Activated T-cell treated with anti-CD3 and anti-CD28 coated beads, Interleukin-2, amount 50 U/mL, for 4 hours (primary cell): ENCODE results near the gene ADAMTS1. TPM values are rescaled to one million over a fixed set of nuclear protein-coding genes. Genes with fewer than 3 reads are reported as not detected.
"Not testable (repeated sequence)": the region's sequence is repeated elsewhere in the genome, so short reads cannot be mapped to it uniquely, and the experiment has no call there.

ENCODE experiments used
- ATAC-seq, 2 donors: fragments of 200-7000 bp; cut with Tn5 transposase; one replicate each; pipeline ENCODE4 v1.10.0; 2021
- DNase-seq: peaks from one replicate; pipeline ENCODE4 v3.0.0-alpha.2; 2020
- H3K27me3 Mint-ChIP-seq: one replicate; pipeline ENCODE4 v1.8.0; 2021; ENCODE audit warnings: low read depth, mixed read lengths
- H3K36me3 Mint-ChIP-seq: one replicate; pipeline ENCODE4 v1.8.0; 2022; ENCODE audit warnings: mixed read lengths; ENCODE audit not compliant: insufficient read depth
- H3K4me1 Mint-ChIP-seq: one replicate; pipeline ENCODE4 v1.8.0; 2021; ENCODE audit warnings: low read depth, mixed read lengths
- H3K4me3 Mint-ChIP-seq: one replicate; pipeline ENCODE4 v1.8.0; 2021; ENCODE audit warnings: mild to moderate bottlenecking, moderate library complexity, mixed read lengths
- H3K9me3 Mint-ChIP-seq: one replicate; pipeline ENCODE4 v1.8.0; 2021; ENCODE audit warnings: mixed read lengths
- total RNA-seq, 3 donors: library from RNA; stranded (reverse); gene quantifications; one replicate each; pipeline ENCODE4 v1.2.1, GENCODE V29; 2021

ADAMTS1 gene
- 1 to 10 TPM in 2 of 3 donors, under 1 TPM in 1; 0.38 to 1.1 (median 1.0) TPM for total RNA-seq

- Mint-ChIP-seq H3K4me3 (peak within 1 kb of the TSS; percentile 71), H3K4me1 (peaks cover 33% of the 10 kb centered on the region), H3K36me3 (no peaks in the 10 kb centered on the region), H3K9me3 (no peaks in the 10 kb centered on the region), H3K27me3 (peaks cover 76% of the 10 kb centered on the region)
- no peak for DNase-seq
- peak; percentile 15 to 42 for ATAC-seq
These were observed at the start of gene ADAMTS1 for GRCh38 chr21:26845066-26845758. Gene ADAMTS1 (minus strand): TSS chr21:26845409. CDS start chr21:26844954, 455 bp downstream.

GRCh38 chr21:26892151-26892550 lies 46.9 kb upstream of the ADAMTS1 start:
- ATAC-seq, result no peak
- no peaks in the 10 kb centered on the region for H3K36me3 Mint-ChIP-seq

GRCh38 chr21:26888931-26889330 lies 43.7 kb upstream of the ADAMTS1 start:
- no peak for ATAC-seq
- Mint-ChIP-seq H3K4me1 (no peaks in the 10 kb centered on the region), H3K4me3 (no peak overlapping the region), H3K27me3 (peaks cover 2% of the 10 kb centered on the region), H3K9me3 (no peaks in the 10 kb centered on the region), H3K36me3 (no peaks in the 10 kb centered on the region)
- DNase-seq, result no peak

More at GRCh38 chr21:26892151-26892550, 46.9 kb upstream of the ADAMTS1 start:
- Mint-ChIP-seq H3K4me3 (no peak overlapping the region), H3K27me3 (no peaks in the 10 kb centered on the region), H3K4me1 (no peaks in the 10 kb centered on the region), H3K9me3 (no peaks in the 10 kb centered on the region)
- DNase-seq, result no peak

- no peak for ATAC-seq
- Mint-ChIP-seq H3K4me1 (no peaks in the 10 kb centered on the region), H3K9me3 (no peaks in the 10 kb centered on the region), H3K36me3 (no peaks in the 10 kb centered on the region), H3K4me3 (no peak overlapping the region), H3K27me3 (peaks cover 2% of the 10 kb centered on the region)
- DNase-seq, result no peak
These were observed 43.0 kb upstream of the ADAMTS1 start for GRCh38 chr21:26888256-26888655.

GRCh38 chr21:26887251-26887650 lies 42.0 kb upstream of the ADAMTS1 start:
- ATAC-seq, result no peak
- H3K4me1 Mint-ChIP-seq, result no peaks in the 10 kb centered on the region

GRCh38 chr21:26884436-26884835 lies 39.2 kb upstream of the ADAMTS1 start:
- H3K27me3 Mint-ChIP-seq, result peaks cover 4% of the 10 kb centered on the region
- ATAC-seq, result no peak
- no peak overlapping the region for H3K4me3 Mint-ChIP-seq
- no peak for DNase-seq
- H3K9me3 Mint-ChIP-seq, result no peaks in the 10 kb centered on the region
- no peaks in the 10 kb centered on the region for H3K4me1 Mint-ChIP-seq
- no peaks in the 10 kb centered on the region for H3K36me3 Mint-ChIP-seq

More at GRCh38 chr21:26887251-26887650, 42.0 kb upstream of the ADAMTS1 start:
- no peak overlapping the region for H3K4me3 Mint-ChIP-seq
- no peaks in the 10 kb centered on the region for H3K36me3 Mint-ChIP-seq
- H3K27me3 Mint-ChIP-seq, result peaks cover 2% of the 10 kb centered on the region
- no peaks in the 10 kb centered on the region for H3K9me3 Mint-ChIP-seq
- no peak for DNase-seq

- Mint-ChIP-seq H3K4me1 (no peaks in the 10 kb centered on the region), H3K4me3 (no peak overlapping the region), H3K36me3 (no peaks in the 10 kb centered on the region), H3K9me3 (no peaks in the 10 kb centered on the region), H3K27me3 (peaks cover 4% of the 10 kb centered on the region)
- ATAC-seq (no peak), DNase-seq (no peak)
These were observed 38.6 kb upstream of the ADAMTS1 start for GRCh38 chr21:26883768-26884167.

- ATAC-seq (no peak), DNase-seq (no peak)
- Mint-ChIP-seq H3K9me3 (no peaks in the 10 kb centered on the region), H3K4me1 (no peaks in the 10 kb centered on the region), H3K4me3 (no peak overlapping the region), H3K36me3 (no peaks in the 10 kb centered on the region), H3K27me3 (peaks cover 4% of the 10 kb centered on the region)
These were observed 36.5 kb upstream of the ADAMTS1 start for GRCh38 chr21:26881504-26882228.

- H3K27me3 Mint-ChIP-seq, result peaks cover under 1% of the 10 kb centered on the region
- H3K36me3 Mint-ChIP-seq, result no peaks in the 10 kb centered on the region
- H3K9me3 Mint-ChIP-seq, result no peaks in the 10 kb centered on the region
- ATAC-seq (no peak), DNase-seq (no peak)
- no peak overlapping the region for H3K4me3 Mint-ChIP-seq
- no peaks in the 10 kb centered on the region for H3K4me1 Mint-ChIP-seq
These were observed 31.8 kb upstream of the ADAMTS1 start for GRCh38 chr21:26877018-26877417.

- no peak for DNase-seq
- Mint-ChIP-seq H3K9me3 (no peaks in the 10 kb centered on the region), H3K27me3 (no peaks in the 10 kb centered on the region), H3K4me3 (no peak overlapping the region), H3K4me1 (no peaks in the 10 kb centered on the region), H3K36me3 (no peaks in the 10 kb centered on the region)
- ATAC-seq, result no peak
These were observed 29.1 kb upstream of the ADAMTS1 start for GRCh38 chr21:26874347-26874746.

GRCh38 chr21:26865857-26866256 lies 20.6 kb upstream of the ADAMTS1 start:
- H3K36me3 Mint-ChIP-seq, result no peaks in the 10 kb centered on the region
- no peaks in the 10 kb centered on the region for H3K9me3 Mint-ChIP-seq
- no peaks in the 10 kb centered on the region for H3K4me1 Mint-ChIP-seq
- H3K4me3 Mint-ChIP-seq, result no peak overlapping the region
- no peak for DNase-seq
- ATAC-seq, result no peak
- H3K27me3 Mint-ChIP-seq, result peaks cover 3% of the 10 kb centered on the region

GRCh38 chr21:26856871-26857350 lies 11.7 kb upstream of the ADAMTS1 start:
- not testable (repeated sequence) for H3K9me3 Mint-ChIP-seq, H3K4me1 Mint-ChIP-seq, H3K27me3 Mint-ChIP-seq, ATAC-seq, H3K4me3 Mint-ChIP-seq, DNase-seq, H3K36me3 Mint-ChIP-seq

GRCh38 chr21:26854695-26855094 lies 9.5 kb upstream of the ADAMTS1 start:
- H3K9me3 Mint-ChIP-seq, result not testable (repeated sequence)

GRCh38 chr21:26852423-26852822 lies 7.2 kb upstream of the ADAMTS1 start:
- Mint-ChIP-seq H3K4me1 (peaks cover under 1% of the 10 kb centered on the region), H3K4me3 (no peak overlapping the region), H3K27me3 (peaks cover 20% of the 10 kb centered on the region), H3K36me3 (no peaks in the 10 kb centered on the region), H3K9me3 (no peaks in the 10 kb centered on the region)
- DNase-seq (no peak), ATAC-seq (no peak)

More at GRCh38 chr21:26854695-26855094, 9.5 kb upstream of the ADAMTS1 start:
- not testable (repeated sequence) for H3K4me3 Mint-ChIP-seq, ATAC-seq, H3K27me3 Mint-ChIP-seq, H3K4me1 Mint-ChIP-seq, DNase-seq, H3K36me3 Mint-ChIP-seq
